ENCODE data around the gene STAT4.

DNA sequence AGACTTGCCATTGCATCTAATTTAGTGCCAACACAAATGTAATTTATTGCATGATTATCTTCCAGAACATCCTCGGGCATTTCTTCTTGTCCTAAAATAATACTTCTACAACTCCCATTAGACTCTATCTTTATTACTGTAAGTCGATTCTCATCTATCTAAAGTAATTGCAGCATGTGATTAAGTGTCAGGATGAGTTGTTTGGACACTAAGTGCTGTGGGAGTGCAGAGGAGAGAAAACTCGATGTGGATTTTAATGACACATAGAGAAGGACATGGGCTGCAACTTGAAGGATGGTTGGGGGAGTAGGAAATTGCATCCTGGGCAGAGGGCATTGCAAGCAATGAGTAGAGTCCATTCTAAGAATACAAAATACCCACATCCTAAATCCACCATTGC lies 33.5 kb downstream of the STAT4 start:
- no peak for TF ChIP-seq POLR2A (IDR thresholded peaks at IDR 0.05)
- no peak for TF ChIP-seq EP300 (IDR thresholded peaks at IDR 0.05)
- no peak for TF ChIP-seq CTCF (IDR thresholded peaks at IDR 0.05)
